GM12875 (cell line): Measurements from ENCODE around the gene GLO1.

Experiments used
- H3K4me3 ChIP-seq: one replicate; pipeline ENCODE4 v1.5.1; 2011; ENCODE audit warnings: low read depth, low read length, control low read depth
- TF ChIP-seq, protein P1 (sequence below): IDR thresholded peaks from 2 replicates; pipeline ENCODE4 v1.5.1; 2011; ENCODE audit warnings: low read depth, mild to moderate bottlenecking, control low read depth, inconsistent platforms, low read length, moderate library complexity, borderline replicate concordance; ENCODE audit not compliant: insufficient read depth

GLO1 gene

DNA sequence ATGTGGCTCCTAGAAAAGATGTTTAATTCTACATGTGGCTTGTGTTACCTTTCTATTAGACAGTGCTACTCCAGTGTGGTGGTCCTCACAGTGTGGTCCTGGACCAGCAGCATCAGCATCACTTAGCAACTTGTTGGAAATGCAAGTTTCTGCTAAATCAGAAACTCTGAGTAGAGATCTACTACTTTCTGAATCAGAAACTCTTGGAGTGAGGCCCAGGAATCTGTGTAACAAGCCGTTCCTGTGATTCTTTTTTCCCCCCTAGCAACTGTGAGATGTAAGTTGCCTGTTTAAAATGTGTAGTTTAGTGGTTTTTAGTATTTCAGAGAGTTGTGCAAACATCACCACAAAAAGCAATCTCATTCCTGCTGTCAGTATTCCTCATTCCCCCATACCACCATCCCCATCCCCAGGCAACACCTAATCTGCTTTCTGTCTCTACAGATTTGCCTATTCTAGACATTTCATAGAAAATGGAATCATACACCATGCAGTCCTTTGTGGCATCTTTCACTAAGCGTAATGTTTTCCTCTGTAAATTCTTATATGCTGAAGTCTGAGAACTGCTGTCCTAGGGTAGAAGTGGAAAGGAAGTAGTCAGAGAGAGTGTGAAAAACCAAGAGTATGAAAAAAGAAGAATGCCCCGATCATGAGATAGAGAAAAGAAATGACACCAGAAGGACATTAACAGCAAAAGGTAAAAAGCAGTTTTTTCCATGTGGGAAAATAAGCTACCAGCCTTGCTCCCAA, 44.4 kb downstream of the GLO1 start:
- no peak overlapping the region for H3K4me3 ChIP-seq
- TF ChIP-seq, protein P1, sequence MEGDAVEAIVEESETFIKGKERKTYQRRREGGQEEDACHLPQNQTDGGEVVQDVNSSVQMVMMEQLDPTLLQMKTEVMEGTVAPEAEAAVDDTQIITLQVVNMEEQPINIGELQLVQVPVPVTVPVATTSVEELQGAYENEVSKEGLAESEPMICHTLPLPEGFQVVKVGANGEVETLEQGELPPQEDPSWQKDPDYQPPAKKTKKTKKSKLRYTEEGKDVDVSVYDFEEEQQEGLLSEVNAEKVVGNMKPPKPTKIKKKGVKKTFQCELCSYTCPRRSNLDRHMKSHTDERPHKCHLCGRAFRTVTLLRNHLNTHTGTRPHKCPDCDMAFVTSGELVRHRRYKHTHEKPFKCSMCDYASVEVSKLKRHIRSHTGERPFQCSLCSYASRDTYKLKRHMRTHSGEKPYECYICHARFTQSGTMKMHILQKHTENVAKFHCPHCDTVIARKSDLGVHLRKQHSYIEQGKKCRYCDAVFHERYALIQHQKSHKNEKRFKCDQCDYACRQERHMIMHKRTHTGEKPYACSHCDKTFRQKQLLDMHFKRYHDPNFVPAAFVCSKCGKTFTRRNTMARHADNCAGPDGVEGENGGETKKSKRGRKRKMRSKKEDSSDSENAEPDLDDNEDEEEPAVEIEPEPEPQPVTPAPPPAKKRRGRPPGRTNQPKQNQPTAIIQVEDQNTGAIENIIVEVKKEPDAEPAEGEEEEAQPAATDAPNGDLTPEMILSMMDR: no peak

- no peak overlapping the region for H3K4me3 ChIP-seq
- TF ChIP-seq, protein P1: no peak
These were observed 46.0 kb downstream of the GLO1 start for GRCh38 chr6:38656896-38657295.

DNA sequence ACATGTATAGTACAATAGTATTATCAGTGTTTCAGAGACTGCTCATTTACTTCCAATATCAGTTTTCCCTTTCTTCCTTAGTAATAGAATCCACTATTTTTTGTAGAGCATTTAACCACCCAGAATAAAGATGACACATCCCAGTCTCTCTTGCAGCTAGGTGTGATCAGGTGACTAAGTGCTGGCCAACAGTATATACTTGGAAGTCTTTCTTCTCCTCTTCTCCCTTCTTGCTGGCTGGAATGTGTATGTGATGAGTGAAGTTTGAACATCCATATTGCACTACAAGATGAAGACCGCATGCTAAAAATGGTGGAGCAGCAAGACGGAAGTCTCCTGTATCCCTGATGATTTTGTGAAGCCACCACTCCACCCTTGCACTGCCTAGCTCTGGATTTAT, 48.7 kb downstream of the GLO1 start:
- no peak overlapping the region for H3K4me3 ChIP-seq
- TF ChIP-seq, protein P1: no peak

DNA sequence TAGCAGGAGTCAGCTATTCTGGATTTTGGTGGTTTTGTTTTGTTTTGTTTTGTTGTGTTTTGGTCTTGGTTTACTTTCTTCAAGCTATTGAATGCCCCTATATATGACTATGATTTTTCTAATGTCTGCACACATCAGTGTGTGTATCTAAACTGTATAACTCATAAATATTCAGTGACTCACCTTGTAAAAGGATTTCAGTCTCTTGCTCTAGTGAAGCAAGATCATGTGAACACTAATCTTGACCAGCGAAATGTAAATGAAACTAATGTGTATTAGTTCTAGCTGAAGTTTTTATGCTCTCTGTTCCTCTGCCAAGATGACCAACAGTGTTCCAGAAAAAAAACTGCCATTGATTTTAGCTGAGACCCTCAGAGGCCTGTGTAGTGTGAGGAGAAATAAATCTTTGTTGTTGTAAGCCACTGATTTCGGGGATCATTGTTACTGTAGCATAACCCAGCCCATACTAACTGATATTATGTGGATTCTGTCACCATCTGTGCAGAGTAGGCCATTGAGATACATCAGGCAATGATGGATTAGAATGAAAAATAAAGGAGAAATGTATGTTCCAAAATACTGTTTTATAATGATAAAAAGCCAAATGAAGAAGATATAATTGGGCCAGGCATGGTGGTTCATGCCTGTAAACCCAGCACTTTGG, 51.7 kb downstream of the GLO1 start:
- H3K4me3 ChIP-seq: no peak overlapping the region
- TF ChIP-seq, protein P1: no peak

- H3K4me3 ChIP-seq: no peak overlapping the region
- TF ChIP-seq, protein P1: no peak
These were observed 52.7 kb downstream of the GLO1 start for GRCh38 chr6:38650207-38650752.

DNA sequence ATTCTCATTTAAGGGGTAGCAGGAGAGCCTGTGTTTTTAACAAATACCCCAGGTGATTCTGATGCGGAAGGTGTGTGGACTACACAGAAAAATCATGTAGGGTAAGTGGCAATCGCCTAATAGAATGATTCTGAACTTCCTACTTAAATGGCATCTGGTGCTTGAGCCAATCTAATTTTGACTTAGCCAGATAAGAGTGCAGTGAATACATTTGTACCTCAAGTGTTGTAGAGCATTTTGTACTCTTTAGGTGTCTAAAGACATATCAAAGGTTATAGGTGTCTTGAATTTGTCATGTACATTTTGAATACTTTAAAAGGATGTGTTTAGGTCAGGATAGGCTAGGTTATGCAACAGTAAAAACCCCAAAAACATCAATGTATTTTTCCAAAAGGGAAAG, 53.2 kb downstream of the GLO1 start:
- TF ChIP-seq, protein P1: no peak
- H3K4me3 ChIP-seq: no peak overlapping the region
